Measurements from ENCODE around the gene IFNGR2. TPM values are rescaled to one million over a fixed set of nuclear protein-coding genes. Genes with fewer than 3 reads are reported as not detected.

Gene IFNGR2
- total and polyA plus RNA-seq, 2 experiments from 2014 or later = 21.9 to 29.4 TPM

- no peak for TF ChIP-seq ZNF462 (CRISPR knock-in tag; IDR thresholded peaks at IDR 0.05)
- no peak for TF ChIP-seq NANOG (IDR thresholded peaks at IDR 0.05; ENCODE audit: borderline replicate concordance)
- TF ChIP-seq CREB1 (CRISPR knock-in tag; IDR thresholded peaks at IDR 0.05; ENCODE audit: low read depth) = no peak
- no peak for TF ChIP-seq JUNB (IDR thresholded peaks at IDR 0.05; ENCODE audit: unreplicated experiment)
- TF ChIP-seq STAT1 (IDR thresholded peaks at IDR 0.05; ENCODE audit: unreplicated experiment) = no peak
- no peak for TF ChIP-seq POLR2AphosphoS5 (IDR thresholded peaks at IDR 0.05; ENCODE audit: low read depth)
- TF ChIP-seq ZNF331 (CRISPR knock-in tag; IDR thresholded peaks at IDR 0.05; ENCODE audit: low read depth) = no peak
- no peak for TF ChIP-seq EZH2 (IDR thresholded peaks at IDR 0.05; ENCODE audit: low read depth, unreplicated experiment)
- no peak for TF ChIP-seq EZH2phosphoT487 (IDR thresholded peaks at IDR 0.05; ENCODE audit: unreplicated experiment)
- TF ChIP-seq REST (IDR thresholded peaks at IDR 0.05; ENCODE audit: unreplicated experiment) = no peak
- peaks cover 62% of the 10 kb centered on the region for H3K9me3 Mint-ChIP-seq
- peaks cover 25% of the 10 kb centered on the region for H3K36me3 ChIP-seq (ENCODE audit: insufficient read depth)
- H3K4me3 Mint-ChIP-seq = no peak overlapping the region
- no peak overlapping the region for H2AFZ ChIP-seq
- H3K27ac Mint-ChIP-seq = no peak overlapping the region
- H3K4me1 ChIP-seq (ENCODE audit: insufficient read depth) = no peaks in the 10 kb centered on the region
- H3K27me3 Mint-ChIP-seq (ENCODE audit: insufficient read depth, low read depth, poor library complexity) = peaks cover 11% of the 10 kb centered on the region
- no peak for DNase-seq (ENCODE audit: low spot score)
- ATAC-seq = no peak
- no peaks in the 10 kb centered on the region for H3K27me3 ChIP-seq (ENCODE audit: insufficient read depth)
- no peak overlapping the region for H3K27ac ChIP-seq (ENCODE audit: low read depth)
- no peak overlapping the region for H3K4me3 ChIP-seq
- H3K36me3 Mint-ChIP-seq (ENCODE audit: low read depth) = peaks cover 41% of the 10 kb centered on the region
- H4K20me1 ChIP-seq (replicated peaks; ENCODE audit: insufficient read depth) = no peaks in the 10 kb centered on the region
- no peaks in the 10 kb centered on the region for H3K4me1 Mint-ChIP-seq
- H3K4me2 ChIP-seq = no peak overlapping the region
- H3K9me2 ChIP-seq (ENCODE audit: insufficient read depth) = no peaks in the 10 kb centered on the region
- no peaks in the 10 kb centered on the region for H3K79me2 ChIP-seq (replicated peaks; ENCODE audit: insufficient read depth)
- no peaks in the 10 kb centered on the region for H3F3A ChIP-seq (replicated peaks; ENCODE audit: low read depth)
These were observed 33.6 kb upstream of the IFNGR2 start for GRCh38 chr21:33369586-33369985.
